Activated naive CD8-positive, alpha-beta T cell treated with anti-CD3 and anti-CD28 coated beads, Interleukin-2, amount 10 ng/mL, durations not matched to agents 7 days and 5 days (primary cell): Measurements from ENCODE around the gene APAF1. TPM values are rescaled to one million over a fixed set of nuclear protein-coding genes. Genes with fewer than 3 reads are reported as not detected.
A peak's percentile ranks its signal among the peaks of the same experiment; 100 is the strongest.
"Not testable (repeated sequence)": the region's sequence is repeated elsewhere in the genome, so short reads cannot be mapped to it uniquely, and the experiment has no call there.

ENCODE experiments used
- ATAC-seq: fragments of 150-1000 bp; cut with Tn5 transposase; one replicate; pipeline ENCODE4 v1.10.0; 2021; ENCODE audit warnings: low read depth, moderate library complexity
- POLR2A ChIA-PET: fragments of 350-600 bp; sonication (Branson Sonifier 250); formaldehyde crosslinking; loops from one replicate; lab custom pipeline; 2021; ENCODE audit warnings: antibody characterized with exemption; lab: Charles Lee
- DNase-seq: peaks from one replicate; pipeline ENCODE4 v3.0.0; 2021
- H3K27ac Mint-ChIP-seq: one replicate; pipeline ENCODE4 v1.8.0; 2022; ENCODE audit warnings: mild to moderate bottlenecking, mixed read lengths
- H3K27me3 Mint-ChIP-seq: one replicate; pipeline ENCODE4 v1.8.0; 2022; ENCODE audit warnings: mild to moderate bottlenecking, moderate library complexity, mixed read lengths
- H3K36me3 Mint-ChIP-seq: one replicate; pipeline ENCODE4 v1.8.0; 2021; ENCODE audit warnings: mild to moderate bottlenecking, mixed read lengths
- H3K4me1 Mint-ChIP-seq: one replicate; pipeline ENCODE4 v1.8.0; 2021; ENCODE audit warnings: mixed read lengths
- H3K4me3 Mint-ChIP-seq: one replicate; pipeline ENCODE4 v1.8.0; 2022; ENCODE audit warnings: mild to moderate bottlenecking, moderate library complexity, mixed read lengths
- H3K9me3 Mint-ChIP-seq: one replicate; pipeline ENCODE4 v1.8.0; 2021; ENCODE audit warnings: mixed read lengths
- total RNA-seq, 2 experiments: library from RNA; stranded (reverse); gene quantifications; one replicate each; pipeline ENCODE4 v1.2.3, GENCODE V29; 2021

APAF1 gene
- total RNA-seq, 2 experiments from 2014 or later: 32.0 to 32.8 TPM

GRCh38 chr12:98741196-98741555, 96.1 kb downstream of the APAF1 start:
- H3K27me3 Mint-ChIP-seq: peaks cover 23% of the 10 kb centered on the region
- DNase-seq (no peak), ATAC-seq (no peak)
- peaks cover 3% of the 10 kb centered on the region for H3K4me1 Mint-ChIP-seq
- no peak overlapping the region for H3K4me3 Mint-ChIP-seq
- H3K36me3 Mint-ChIP-seq: no peaks in the 10 kb centered on the region
- POLR2A ChIA-PET: no interaction called here
- no peaks in the 10 kb centered on the region for H3K9me3 Mint-ChIP-seq
- no peak overlapping the region for H3K27ac Mint-ChIP-seq

- H3K4me3 Mint-ChIP-seq: no peak overlapping the region
- no peak for DNase-seq
- H3K36me3 Mint-ChIP-seq: no peaks in the 10 kb centered on the region
- no peak for ATAC-seq
- POLR2A ChIA-PET: no interaction called here
- H3K27me3 Mint-ChIP-seq: peaks cover 28% of the 10 kb centered on the region
- H3K27ac Mint-ChIP-seq: no peak overlapping the region
- no peaks in the 10 kb centered on the region for H3K9me3 Mint-ChIP-seq
- H3K4me1 Mint-ChIP-seq: peaks cover 6% of the 10 kb centered on the region
Measured at GRCh38 chr12:98741556-98742265, 96.6 kb downstream of the APAF1 start.

GRCh38 chr12:98743362-98743953, 98.4 kb downstream of the APAF1 start:
- POLR2A ChIA-PET: no interaction called here
- Mint-ChIP-seq H3K36me3 (no peaks in the 10 kb centered on the region), H3K27me3 (peaks cover 38% of the 10 kb centered on the region), H3K9me3 (no peaks in the 10 kb centered on the region), H3K4me3 (no peak overlapping the region), H3K27ac (no peak overlapping the region), H3K4me1 (peaks cover 6% of the 10 kb centered on the region)
- DNase-seq (peak; percentile 33), ATAC-seq (peak; percentile 63)

GRCh38 chr12:98744680-98745079, 99.6 kb downstream of the APAF1 start:
- ATAC-seq (no peak), DNase-seq (no peak)
- peaks cover 42% of the 10 kb centered on the region for H3K27me3 Mint-ChIP-seq
- H3K4me1 Mint-ChIP-seq: peaks cover 6% of the 10 kb centered on the region
- POLR2A ChIA-PET: no interaction called here
- H3K27ac Mint-ChIP-seq: no peak overlapping the region
- H3K4me3 Mint-ChIP-seq: no peak overlapping the region
- H3K9me3 Mint-ChIP-seq: no peaks in the 10 kb centered on the region
- H3K36me3 Mint-ChIP-seq: no peaks in the 10 kb centered on the region

- H3K27ac Mint-ChIP-seq: no peak overlapping the region
- DNase-seq (peak; percentile 48), ATAC-seq (peak; percentile 54)
- H3K4me3 Mint-ChIP-seq: peak overlapping the region; percentile 76
- peaks cover 46% of the 10 kb centered on the region for H3K27me3 Mint-ChIP-seq
- H3K9me3 Mint-ChIP-seq: no peaks in the 10 kb centered on the region
- H3K4me1 Mint-ChIP-seq: peaks cover 6% of the 10 kb centered on the region
- POLR2A ChIA-PET: no interaction called here
- H3K36me3 Mint-ChIP-seq: no peaks in the 10 kb centered on the region
Measured at GRCh38 chr12:98745578-98746391, 100.7 kb downstream of the APAF1 start.

GRCh38 chr12:98748463-98748862, 103.4 kb downstream of the APAF1 start:
- ATAC-seq: no peak
- Mint-ChIP-seq H3K27ac (no peak overlapping the region), H3K27me3 (peaks cover 39% of the 10 kb centered on the region), H3K9me3 (no peaks in the 10 kb centered on the region), H3K4me3 (no peak overlapping the region), H3K36me3 (no peaks in the 10 kb centered on the region), H3K4me1 (peaks cover 6% of the 10 kb centered on the region)
- DNase-seq: no peak
- POLR2A ChIA-PET: no interaction called here

- DNase-seq (no peak), ATAC-seq (no peak)
- POLR2A ChIA-PET: no interaction called here
- Mint-ChIP-seq H3K4me3 (no peak overlapping the region), H3K27me3 (peaks cover 32% of the 10 kb centered on the region), H3K9me3 (no peaks in the 10 kb centered on the region), H3K36me3 (no peaks in the 10 kb centered on the region), H3K27ac (no peak overlapping the region), H3K4me1 (peaks cover 6% of the 10 kb centered on the region)
Measured at GRCh38 chr12:98750511-98750910, 105.4 kb downstream of the APAF1 start.

GRCh38 chr12:98751580-98752115, 106.6 kb downstream of the APAF1 start:
- ATAC-seq (no peak), DNase-seq (no peak)
- Mint-ChIP-seq H3K36me3 (no peaks in the 10 kb centered on the region), H3K4me3 (no peak overlapping the region), H3K9me3 (no peaks in the 10 kb centered on the region), H3K27ac (no peak overlapping the region), H3K27me3 (peaks cover 23% of the 10 kb centered on the region), H3K4me1 (no peaks in the 10 kb centered on the region)
- POLR2A ChIA-PET: no interaction called here

GRCh38 chr12:98752726-98753125, 107.6 kb downstream of the APAF1 start:
- Mint-ChIP-seq H3K4me3 (no peak overlapping the region), H3K4me1 (no peaks in the 10 kb centered on the region), H3K27me3 (peaks cover 15% of the 10 kb centered on the region), H3K27ac (no peak overlapping the region), H3K9me3 (no peaks in the 10 kb centered on the region), H3K36me3 (no peaks in the 10 kb centered on the region)
- DNase-seq: no peak
- POLR2A ChIA-PET: no interaction called here
- ATAC-seq: no peak

- Mint-ChIP-seq H3K27me3 (peaks cover 10% of the 10 kb centered on the region), H3K9me3 (no peaks in the 10 kb centered on the region), H3K27ac (no peak overlapping the region), H3K4me1 (no peaks in the 10 kb centered on the region), H3K36me3 (no peaks in the 10 kb centered on the region), H3K4me3 (no peak overlapping the region)
- ATAC-seq (no peak), DNase-seq (no peak)
- POLR2A ChIA-PET: no interaction called here
Measured at GRCh38 chr12:98754095-98754494, 109.0 kb downstream of the APAF1 start.

- ATAC-seq, POLR2A ChIA-PET, H3K27me3 Mint-ChIP-seq, H3K9me3 Mint-ChIP-seq, H3K4me3 Mint-ChIP-seq, H3K27ac Mint-ChIP-seq, H3K4me1 Mint-ChIP-seq, DNase-seq, H3K36me3 Mint-ChIP-seq: not testable (repeated sequence)
Measured at GRCh38 chr12:98755855-98756254, 110.8 kb downstream of the APAF1 start.

- no peak overlapping the region for H3K4me3 Mint-ChIP-seq
- H3K9me3 Mint-ChIP-seq: no peaks in the 10 kb centered on the region
- ATAC-seq (no peak), DNase-seq (no peak)
- H3K36me3 Mint-ChIP-seq: no peaks in the 10 kb centered on the region
- H3K4me1 Mint-ChIP-seq: no peaks in the 10 kb centered on the region
- H3K27ac Mint-ChIP-seq: no peak overlapping the region
- H3K27me3 Mint-ChIP-seq: peaks cover 10% of the 10 kb centered on the region
- POLR2A ChIA-PET: no interaction called here
Measured at GRCh38 chr12:98757455-98757854, 112.4 kb downstream of the APAF1 start.

- Mint-ChIP-seq H3K27me3 (peaks cover 10% of the 10 kb centered on the region), H3K4me3 (no peak overlapping the region), H3K36me3 (no peaks in the 10 kb centered on the region), H3K4me1 (no peaks in the 10 kb centered on the region), H3K27ac (no peak overlapping the region), H3K9me3 (no peaks in the 10 kb centered on the region)
- DNase-seq (no peak), ATAC-seq (no peak)
- POLR2A ChIA-PET: no interaction called here
Measured at GRCh38 chr12:98758331-98758730, 113.2 kb downstream of the APAF1 start.
